Left renal cortex interstitium (tissue), 4 donors: ENCODE measurements around the gene DYNC2I2. TPM values are rescaled to one million over a fixed set of nuclear protein-coding genes. Genes with fewer than 3 reads are reported as not detected.

Experiments used
- polyA plus RNA-seq, 4 donors: library from polyadenylated mRNA; unstranded; fragments of 120-200 nt; gene quantifications; one replicate each; pipeline ENCODE4 v1.2.1, GENCODE V29; 2013; ENCODE audit not compliant: insufficient read length in 4 of 4

Gene DYNC2I2
- polyA plus RNA-seq, 4 donors, result 55.5 to 95.5 (median 78.0) TPM

Other genes starting within 250 kb of the DYNC2I2 start
- 10 to 100 TPM; 35.4 to 55.8 (median 47.5) TPM for gene CERCAM, start 236.0 kb downstream of the DYNC2I2 start, polyA plus RNA-seq
- gene ODF2, start 200.8 kb downstream of the DYNC2I2 start, polyA plus RNA-seq, result 10 to 100 TPM; 36.0 to 57.2 (median 46.6) TPM
- gene GLE1, start 152.1 kb downstream of the DYNC2I2 start, polyA plus RNA-seq, result 10 to 100 TPM; 27.9 to 30.9 (median 29.9) TPM
- 100 to 1,000 TPM; 286 to 440 (median 375) TPM for gene SPTAN1, start 104.3 kb downstream of the DYNC2I2 start, polyA plus RNA-seq
- gene SET, start 32.4 kb upstream of the DYNC2I2 start, polyA plus RNA-seq, result 100 to 1,000 TPM; 556 to 701 (median 612) TPM
- gene PKN3, start 45.7 kb upstream of the DYNC2I2 start, polyA plus RNA-seq, result 10 to 100 TPM in 3 of 4 donors, 1 to 10 TPM in 1; 6.9 to 15.6 (median 12.5) TPM
- 10 to 100 TPM; 15.6 to 26.2 (median 20.7) TPM for gene ZDHHC12, start 67.3 kb upstream of the DYNC2I2 start, polyA plus RNA-seq
- gene ZER1, start 115.1 kb upstream of the DYNC2I2 start, polyA plus RNA-seq, result 10 to 100 TPM; 33.5 to 43.9 (median 37.0) TPM
- 10 to 100 TPM; 35.4 to 41.7 (median 37.4) TPM for gene TBC1D13, start 130.4 kb upstream of the DYNC2I2 start, polyA plus RNA-seq
- 10 to 100 TPM in 2 of 4 donors, 1 to 10 TPM in 2; 6.8 to 16.4 (median 12.6) TPM for gene ENDOG, start 161.7 kb upstream of the DYNC2I2 start, polyA plus RNA-seq
- gene SPOUT1, start 172.9 kb upstream of the DYNC2I2 start, polyA plus RNA-seq, result 10 to 100 TPM; 31.8 to 52.4 (median 40.3) TPM
- 10 to 100 TPM; 17.0 to 31.0 (median 25.5) TPM for gene KYAT1, start 225.1 kb upstream of the DYNC2I2 start, polyA plus RNA-seq
- gene LRRC8A, start 225.3 kb upstream of the DYNC2I2 start, polyA plus RNA-seq, result 10 to 100 TPM; 26.8 to 34.8 (median 30.8) TPM